Measurements from ENCODE around the gene TYMS. TPM values are rescaled to one million over a fixed set of nuclear protein-coding genes. Genes with fewer than 3 reads are reported as not detected.

TYMS gene
- total and polyA plus RNA-seq, 10 of the 15 experiments (the other 5 are each of a cell fraction or from before 2014, with no cell fraction given) = 34.8 to 524 (median 219) TPM

DNA sequence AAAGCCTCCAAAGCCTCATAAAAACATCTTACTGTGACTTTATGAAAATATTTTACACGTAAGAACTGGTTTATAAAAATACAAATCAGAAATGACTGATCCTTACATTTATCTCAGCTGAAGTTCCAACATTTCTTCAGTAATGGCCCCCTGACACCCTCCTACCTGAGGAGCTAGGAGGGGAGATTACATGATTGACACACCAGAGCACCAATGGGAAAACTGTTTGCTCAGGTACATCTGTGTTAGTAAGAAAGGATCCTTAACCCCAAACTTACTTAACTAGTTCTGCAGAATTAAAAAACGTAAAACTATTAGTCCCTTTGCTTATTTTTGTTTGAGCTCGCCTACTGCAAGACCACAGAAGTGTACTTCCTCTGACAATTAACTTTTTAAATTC lies 28.0 kb downstream of the TYMS start:
- Histone ChIP-seq H3K9me3 (replicated peaks; ENCODE audit: control insufficient read depth, insufficient read depth, low read length) (no peaks in the 10 kb centered on the region), H3K9ac (ENCODE audit: control insufficient read depth, insufficient read depth, low read length) (no peak overlapping the region), H3K4me1 (ENCODE audit: control insufficient read depth, insufficient read depth, low read length) (no peaks in the 10 kb centered on the region), H4K20me1 (ENCODE audit: control insufficient read depth, insufficient read depth) (no peaks in the 10 kb centered on the region; the same call in 1 of the 2 replicates), H3K27ac (ENCODE audit: control insufficient read depth, insufficient read depth) (no peak overlapping the region), H3K27me3 (replicated peaks in 1 of 2; ENCODE audit: control insufficient read depth in 2 of 2, insufficient read depth in 2 of 2, low read length in 1 of 2) (no peaks in the 10 kb centered on the region), H3K4me2 (ENCODE audit: control insufficient read depth, insufficient read depth) (no peak overlapping the region), H3K36me3 (ENCODE audit: control insufficient read depth in 2 of 2, insufficient read depth in 2 of 2, low read length in 1 of 2) (peaks cover 0 to 3% of the 10 kb centered on the region in 2 experiments; a peak in 1 of 4 replicates), H2AFZ (ENCODE audit: control insufficient read depth, low read depth, low read length) (no peak overlapping the region), H3K79me2 (ENCODE audit: control insufficient read depth, insufficient read depth, low read length) (no peaks in the 10 kb centered on the region), H3K4me3 (no peak overlapping the region)
- FAIRE-seq (no peak), ATAC-seq (no peak), DNase-seq (ENCODE audit: low read depth, low spot score) (no peak)
- intact Hi-C loops (cut with micrococcal nuclease; ENCODE audit: unreplicated experiment) = no loop called here
- CTCF ChIA-PET = interaction anchor here (1.0 to 3.3 kb wide), 2 partner anchors 61 to 145 kb away, joined by 3 to 13 read pairs; no protein-coding TSS in a partner anchor
- in situ Hi-C loops (cut with MboI) = no loop called here
- POLR2A ChIA-PET = no interaction called here
- TF ChIP-seq MYB (IDR thresholded peaks at IDR 0.05; ENCODE audit: borderline replicate concordance, low read depth, low read length) (no peak), PML (IDR thresholded peaks at IDR 0.05; ENCODE audit: low read length) (no peak), MLLT1 (IDR thresholded peaks at IDR 0.05) (no peak), MXI1 (IDR thresholded peaks at IDR 0.05; ENCODE audit: low read depth, low read length) (no peak), STAT3 (IDR thresholded peaks at IDR 0.05; ENCODE audit: low read depth, low read length) (no peak), ATF7 (IDR thresholded peaks at IDR 0.05; ENCODE audit: low read depth) (no peak)
- TF ChIP-seq, protein P1, sequence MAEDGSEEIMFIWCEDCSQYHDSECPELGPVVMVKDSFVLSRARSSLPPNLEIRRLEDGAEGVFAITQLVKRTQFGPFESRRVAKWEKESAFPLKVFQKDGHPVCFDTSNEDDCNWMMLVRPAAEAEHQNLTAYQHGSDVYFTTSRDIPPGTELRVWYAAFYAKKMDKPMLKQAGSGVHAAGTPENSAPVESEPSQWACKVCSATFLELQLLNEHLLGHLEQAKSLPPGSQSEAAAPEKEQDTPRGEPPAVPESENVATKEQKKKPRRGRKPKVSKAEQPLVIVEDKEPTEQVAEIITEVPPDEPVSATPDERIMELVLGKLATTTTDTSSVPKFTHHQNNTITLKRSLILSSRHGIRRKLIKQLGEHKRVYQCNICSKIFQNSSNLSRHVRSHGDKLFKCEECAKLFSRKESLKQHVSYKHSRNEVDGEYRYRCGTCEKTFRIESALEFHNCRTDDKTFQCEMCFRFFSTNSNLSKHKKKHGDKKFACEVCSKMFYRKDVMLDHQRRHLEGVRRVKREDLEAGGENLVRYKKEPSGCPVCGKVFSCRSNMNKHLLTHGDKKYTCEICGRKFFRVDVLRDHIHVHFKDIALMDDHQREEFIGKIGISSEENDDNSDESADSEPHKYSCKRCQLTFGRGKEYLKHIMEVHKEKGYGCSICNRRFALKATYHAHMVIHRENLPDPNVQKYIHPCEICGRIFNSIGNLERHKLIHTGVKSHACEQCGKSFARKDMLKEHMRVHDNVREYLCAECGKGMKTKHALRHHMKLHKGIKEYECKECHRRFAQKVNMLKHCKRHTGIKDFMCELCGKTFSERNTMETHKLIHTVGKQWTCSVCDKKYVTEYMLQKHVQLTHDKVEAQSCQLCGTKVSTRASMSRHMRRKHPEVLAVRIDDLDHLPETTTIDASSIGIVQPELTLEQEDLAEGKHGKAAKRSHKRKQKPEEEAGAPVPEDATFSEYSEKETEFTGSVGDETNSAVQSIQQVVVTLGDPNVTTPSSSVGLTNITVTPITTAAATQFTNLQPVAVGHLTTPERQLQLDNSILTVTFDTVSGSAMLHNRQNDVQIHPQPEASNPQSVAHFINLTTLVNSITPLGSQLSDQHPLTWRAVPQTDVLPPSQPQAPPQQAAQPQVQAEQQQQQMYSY (CRISPR knock-in tag; IDR thresholded peaks at IDR 0.05) = no peak
- TF ChIP-seq, protein P2, sequence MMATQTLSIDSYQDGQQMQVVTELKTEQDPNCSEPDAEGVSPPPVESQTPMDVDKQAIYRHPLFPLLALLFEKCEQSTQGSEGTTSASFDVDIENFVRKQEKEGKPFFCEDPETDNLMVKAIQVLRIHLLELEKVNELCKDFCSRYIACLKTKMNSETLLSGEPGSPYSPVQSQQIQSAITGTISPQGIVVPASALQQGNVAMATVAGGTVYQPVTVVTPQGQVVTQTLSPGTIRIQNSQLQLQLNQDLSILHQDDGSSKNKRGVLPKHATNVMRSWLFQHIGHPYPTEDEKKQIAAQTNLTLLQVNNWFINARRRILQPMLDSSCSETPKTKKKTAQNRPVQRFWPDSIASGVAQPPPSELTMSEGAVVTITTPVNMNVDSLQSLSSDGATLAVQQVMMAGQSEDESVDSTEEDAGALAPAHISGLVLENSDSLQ (IDR thresholded peaks at IDR 0.05) = peak; percentile 62
- TF ChIP-seq, protein P3, sequence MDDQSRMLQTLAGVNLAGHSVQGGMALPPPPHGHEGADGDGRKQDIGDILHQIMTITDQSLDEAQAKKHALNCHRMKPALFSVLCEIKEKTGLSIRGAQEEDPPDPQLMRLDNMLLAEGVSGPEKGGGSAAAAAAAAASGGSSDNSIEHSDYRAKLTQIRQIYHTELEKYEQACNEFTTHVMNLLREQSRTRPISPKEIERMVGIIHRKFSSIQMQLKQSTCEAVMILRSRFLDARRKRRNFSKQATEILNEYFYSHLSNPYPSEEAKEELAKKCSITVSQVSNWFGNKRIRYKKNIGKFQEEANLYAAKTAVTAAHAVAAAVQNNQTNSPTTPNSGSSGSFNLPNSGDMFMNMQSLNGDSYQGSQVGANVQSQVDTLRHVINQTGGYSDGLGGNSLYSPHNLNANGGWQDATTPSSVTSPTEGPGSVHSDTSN (IDR thresholded peaks at IDR 0.05; ENCODE audit: insufficient replicate concordance, low read depth, low read length) = peak; percentile 25
- RAD21 ChIA-PET (ENCODE audit: unreplicated experiment) = no interaction called here
- SMC1A ChIA-PET (ENCODE audit: uncharacterized antibody, unreplicated experiment) = interaction anchor here (1.5 kb wide), 1 partner anchor 54 kb away, joined by 5 read pairs; no protein-coding TSS in a partner anchor
- 72% methylated on average over 3 of the region's 3 CpGs for WGBS (ENCODE audit: insufficient coverage, insufficient replicate concordance, low lambda C conversion rate, missing lambda C conversion rate)
- BruUV-seq (replicated peaks) = no TSS peak

Measured in GM12878 (cell line).